AG04449 (cell line): ENCODE measurements around the gene GRK1.

Experiments
- CTCF ChIA-PET: fragments of 350-600 bp; formaldehyde crosslinking; extraction: SDS; loops from one replicate; lab custom pipeline; 2021; ENCODE audit warnings: antibody characterized with exemption; lab: Yijun Ruan, JAX
- POLR2A ChIA-PET: fragments of 400-600, 350-600 bp; formaldehyde crosslinking; extraction: SDS; loops from one replicate; lab custom pipeline; 2020; ENCODE audit warnings: antibody characterized with exemption, inconsistent platforms; lab: Yijun Ruan, JAX
- DNase-seq: peaks from one replicate; pipeline ENCODE4 v3.0.0-alpha.2; 2010; ENCODE audit warnings: low read depth, low spot score
- H3K4me3 ChIP-seq: 2 replicates; pipeline ENCODE4 v1.5.1; 2011; ENCODE audit warnings: low read depth, mild to moderate bottlenecking, control low read depth, low read length
- TF ChIP-seq, protein P1 (sequence below): IDR thresholded peaks from one replicate; pipeline ENCODE4 v1.5.1; 2011; ENCODE audit warnings: mild to moderate bottlenecking, moderate library complexity, low read length, control low read depth, inconsistent platforms; ENCODE audit not compliant: insufficient read depth; ENCODE audit errors: missing control alignments

Gene GRK1

DNA sequence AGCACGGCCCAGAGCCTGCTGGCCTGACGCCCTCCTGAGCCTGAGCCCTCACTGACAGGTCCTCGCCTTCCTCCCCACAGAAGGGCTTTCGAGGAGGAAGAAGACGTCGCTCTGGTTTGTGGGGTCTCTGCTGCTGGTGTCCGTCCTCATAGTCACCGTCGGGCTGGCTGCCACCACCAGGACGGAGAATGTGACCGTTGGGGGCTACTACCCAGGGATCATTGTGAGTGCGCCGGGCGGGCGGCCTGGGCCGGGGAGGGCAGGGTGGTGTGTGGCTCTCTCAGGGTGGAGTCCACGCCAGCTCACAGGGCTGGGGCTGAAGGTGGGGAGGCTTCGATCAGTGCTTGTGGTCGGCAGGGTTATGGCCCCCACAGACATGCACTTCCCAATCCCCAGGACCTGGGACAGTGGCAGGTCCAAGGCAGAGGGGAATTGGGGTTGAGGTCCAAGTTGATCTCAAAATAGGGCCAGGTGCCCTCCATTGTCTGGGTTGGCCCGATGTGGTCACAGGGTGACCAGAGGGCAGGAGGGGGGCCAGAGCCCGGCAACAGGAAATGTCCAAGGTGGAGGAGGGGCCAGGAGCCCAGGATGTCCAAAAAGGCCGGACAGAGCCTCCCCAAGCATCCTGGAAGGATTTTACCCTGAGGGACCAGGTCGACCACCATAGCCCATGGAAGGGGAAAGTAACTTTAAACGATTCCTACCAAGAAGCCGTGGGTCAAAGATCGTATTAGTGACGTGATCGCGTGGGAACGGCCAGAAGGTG is 99.2 kb downstream of the GRK1 start:
- TF ChIP-seq, protein P1, sequence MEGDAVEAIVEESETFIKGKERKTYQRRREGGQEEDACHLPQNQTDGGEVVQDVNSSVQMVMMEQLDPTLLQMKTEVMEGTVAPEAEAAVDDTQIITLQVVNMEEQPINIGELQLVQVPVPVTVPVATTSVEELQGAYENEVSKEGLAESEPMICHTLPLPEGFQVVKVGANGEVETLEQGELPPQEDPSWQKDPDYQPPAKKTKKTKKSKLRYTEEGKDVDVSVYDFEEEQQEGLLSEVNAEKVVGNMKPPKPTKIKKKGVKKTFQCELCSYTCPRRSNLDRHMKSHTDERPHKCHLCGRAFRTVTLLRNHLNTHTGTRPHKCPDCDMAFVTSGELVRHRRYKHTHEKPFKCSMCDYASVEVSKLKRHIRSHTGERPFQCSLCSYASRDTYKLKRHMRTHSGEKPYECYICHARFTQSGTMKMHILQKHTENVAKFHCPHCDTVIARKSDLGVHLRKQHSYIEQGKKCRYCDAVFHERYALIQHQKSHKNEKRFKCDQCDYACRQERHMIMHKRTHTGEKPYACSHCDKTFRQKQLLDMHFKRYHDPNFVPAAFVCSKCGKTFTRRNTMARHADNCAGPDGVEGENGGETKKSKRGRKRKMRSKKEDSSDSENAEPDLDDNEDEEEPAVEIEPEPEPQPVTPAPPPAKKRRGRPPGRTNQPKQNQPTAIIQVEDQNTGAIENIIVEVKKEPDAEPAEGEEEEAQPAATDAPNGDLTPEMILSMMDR, result no peak
- ChIA-PET CTCF (no interaction called here), POLR2A (no interaction called here)
- no peak for DNase-seq
- H3K4me3 ChIP-seq, result no peak overlapping the region

DNA sequence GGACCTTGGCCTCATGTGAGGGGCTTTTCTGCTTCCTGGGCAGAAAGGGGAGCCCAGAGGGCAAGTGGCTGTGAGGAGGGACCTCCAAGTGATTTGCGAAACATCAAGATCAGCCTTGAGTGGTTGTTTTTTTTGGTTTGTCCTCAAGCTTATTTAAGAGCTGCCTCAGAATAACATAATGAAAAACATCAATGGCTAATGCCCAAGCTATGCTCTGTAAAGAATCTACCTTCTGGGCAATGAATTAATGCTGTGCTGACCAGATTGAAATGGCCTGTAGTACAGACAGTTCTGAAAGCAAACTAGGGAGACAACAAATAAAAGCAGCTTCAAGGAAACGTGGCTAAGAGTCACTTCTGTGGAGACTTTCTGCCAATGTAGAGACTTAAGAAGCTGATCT is 100.3 kb downstream of the GRK1 start:
- ChIA-PET POLR2A (no interaction called here), CTCF (interaction anchor here (1.0 kb wide), 1 partner anchor 8 kb away, joined by 3 read pairs; no protein-coding TSS in a partner anchor)
- no peak for DNase-seq
- H3K4me3 ChIP-seq, result no peak overlapping the region
- TF ChIP-seq, protein P1, result no peak

DNA sequence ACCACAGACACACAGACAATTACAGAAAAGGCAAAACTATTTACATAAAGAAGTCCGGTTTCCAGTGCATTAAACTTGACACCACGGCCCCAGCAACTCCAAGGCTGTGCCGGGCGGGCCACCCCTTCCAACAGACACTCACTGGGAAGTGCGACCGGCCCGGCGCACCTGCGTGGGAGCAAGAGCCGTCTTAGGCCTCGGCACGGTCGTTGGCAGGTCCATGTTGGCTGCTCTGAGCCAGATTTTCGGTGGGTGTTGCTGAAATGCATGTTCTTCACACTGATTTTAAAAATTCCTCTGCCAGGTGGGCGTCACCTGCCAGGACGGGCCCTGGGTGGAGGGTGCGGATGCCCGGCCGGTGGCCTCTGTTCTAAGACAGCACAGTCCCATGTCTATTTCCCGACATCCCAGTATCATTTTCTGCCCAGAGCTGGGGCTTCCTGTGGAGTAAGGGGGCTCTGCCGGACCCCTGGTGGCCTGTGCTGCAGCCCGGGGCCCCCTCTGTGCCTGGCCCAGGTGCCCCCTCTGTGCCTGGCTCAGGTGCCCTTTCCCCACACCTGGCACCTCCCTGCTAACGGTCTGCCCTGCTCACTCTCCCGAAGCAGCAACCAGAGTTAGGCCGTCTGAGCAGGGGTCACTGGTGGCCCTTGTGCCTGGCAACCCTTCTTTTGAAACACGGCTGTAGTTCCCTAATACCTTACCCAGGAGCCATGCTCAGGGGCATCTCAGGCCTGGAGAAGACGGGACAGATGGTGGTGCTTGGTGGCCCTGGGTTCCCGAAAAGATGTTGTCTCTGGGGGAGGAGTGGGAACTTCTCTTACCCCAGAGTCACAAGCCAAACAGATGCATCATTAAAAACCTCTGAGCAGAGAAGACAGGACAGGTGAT is 101.2 kb downstream of the GRK1 start:
- no peak for DNase-seq
- TF ChIP-seq, protein P1, result no peak
- ChIA-PET POLR2A (no interaction called here), CTCF (interaction anchor here (1.0 kb wide), 1 partner anchor 9 kb away, joined by 3 read pairs; no protein-coding TSS in a partner anchor)
- no peak overlapping the region for H3K4me3 ChIP-seq

DNA sequence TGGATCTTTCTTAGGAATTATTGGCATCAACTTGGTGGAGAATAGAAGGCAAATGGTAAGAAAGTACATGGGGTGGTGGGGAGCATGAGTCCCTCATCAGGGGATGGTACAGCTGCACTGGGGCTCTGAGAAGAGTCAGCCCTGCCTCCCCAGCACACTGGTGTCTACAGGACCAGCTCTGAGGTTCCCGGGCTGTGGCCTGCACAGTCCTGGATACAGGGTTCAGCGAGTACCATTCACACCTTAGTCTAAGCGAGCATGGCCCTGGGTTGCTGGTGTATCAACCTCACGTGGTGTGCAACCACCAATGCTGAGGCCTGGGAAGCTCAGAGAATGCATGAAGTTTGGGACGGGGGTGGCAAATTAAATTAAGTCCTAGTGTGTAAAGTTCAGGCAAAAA is 102.1 kb downstream of the GRK1 start:
- ChIA-PET CTCF (no interaction called here), POLR2A (no interaction called here)
- no peak for DNase-seq
- H3K4me3 ChIP-seq, result no peak overlapping the region
- TF ChIP-seq, protein P1, result no peak

DNA sequence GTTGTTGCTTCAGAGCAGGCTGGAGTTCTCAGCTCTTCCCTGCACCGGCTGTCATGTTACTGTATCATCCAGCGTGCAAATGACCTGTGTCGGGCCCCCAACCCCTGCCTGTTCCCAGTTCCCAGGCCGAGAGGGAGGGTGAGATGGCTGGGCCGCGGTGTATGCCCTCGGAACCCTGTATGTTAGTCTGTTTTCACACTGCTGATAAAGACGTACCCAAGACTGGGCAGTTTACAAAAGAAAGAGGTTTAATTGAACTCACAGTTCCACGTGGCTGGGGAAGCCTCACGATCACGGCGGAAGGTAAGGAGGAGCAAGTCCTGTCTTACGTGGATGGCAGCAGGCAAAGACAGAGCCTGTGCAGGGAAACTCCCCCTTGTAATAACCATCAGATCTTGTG is 102.9 kb downstream of the GRK1 start:
- CTCF ChIA-PET, result no interaction called here
- DNase-seq, result no peak
- TF ChIP-seq, protein P1, result no peak
- no peak overlapping the region for H3K4me3 ChIP-seq
- POLR2A ChIA-PET, result no interaction called here

DNA sequence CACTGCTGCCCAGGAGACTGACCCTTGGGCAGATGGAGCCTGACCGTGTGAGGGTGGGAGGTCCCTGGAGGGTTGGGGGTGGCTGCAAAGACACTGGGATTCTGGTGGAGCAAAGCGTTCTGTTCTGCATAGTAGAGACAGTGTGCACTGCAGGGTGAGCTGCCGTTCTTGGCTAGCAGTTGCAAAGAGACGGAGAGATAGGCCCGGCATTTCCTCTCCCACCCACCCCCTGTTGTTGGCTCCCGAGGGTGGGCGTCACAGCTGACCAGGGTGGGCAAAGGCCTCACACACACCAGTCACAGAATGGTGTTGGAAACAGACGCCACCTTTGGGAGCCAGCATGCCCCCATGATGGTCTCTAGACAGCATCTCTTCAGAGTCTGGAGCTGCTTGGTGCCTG is 103.4 kb downstream of the GRK1 start:
- TF ChIP-seq, protein P1, result no peak
- no peak overlapping the region for H3K4me3 ChIP-seq
- DNase-seq, result no peak
- ChIA-PET CTCF (interaction anchor here (0.9 kb wide), 1 partner anchor 12 kb away, joined by 3 read pairs; no protein-coding TSS in a partner anchor), POLR2A (no interaction called here)
